SIG-M5 treated with dmso at 0.1 percent for 504 hours (cell line): ENCODE measurements around the gene MSX2.

Source experiments
- DNase-seq: peaks from one replicate; lab custom pipeline; 2025; ENCODE audit not compliant: unreplicated experiment; lab: John Stamatoyannopoulos, UW

Gene MSX2

DNA sequence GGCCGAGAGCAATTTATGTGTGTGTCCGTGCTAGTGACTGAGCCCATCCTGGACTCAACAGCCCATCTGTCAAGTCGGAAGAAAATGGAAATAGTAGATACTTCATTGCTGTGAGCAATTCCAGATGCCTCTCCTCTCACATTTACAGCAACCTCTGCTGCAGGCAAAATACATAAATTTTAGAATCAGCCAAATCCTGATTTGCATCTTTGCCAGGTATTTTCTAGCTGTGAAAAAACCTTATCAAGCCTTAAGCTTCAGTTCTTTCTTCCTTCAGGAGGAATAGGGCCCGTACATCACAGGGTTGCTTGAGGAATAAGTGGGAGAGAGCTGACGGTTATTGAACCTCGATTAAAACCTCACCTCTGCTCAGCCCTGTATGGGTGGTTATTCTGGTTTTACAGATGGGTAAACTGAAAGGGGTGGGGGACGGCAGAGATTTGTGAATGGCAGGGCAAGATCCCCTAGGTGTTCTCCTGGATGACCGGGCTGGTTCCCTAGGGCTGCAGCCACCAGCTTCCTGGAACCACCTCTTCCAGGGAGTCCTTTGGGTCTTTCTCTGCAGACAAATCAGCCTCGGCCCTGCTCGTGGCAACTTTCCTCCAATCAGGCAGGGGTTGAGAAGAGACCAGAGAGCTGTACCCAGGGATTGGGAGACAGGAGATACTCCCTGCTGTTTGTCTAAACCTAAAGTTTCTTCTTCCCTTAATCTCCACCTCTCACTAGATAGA lies 5.3 kb upstream of the MSX2 start:
- DNase-seq: no peak

DNA sequence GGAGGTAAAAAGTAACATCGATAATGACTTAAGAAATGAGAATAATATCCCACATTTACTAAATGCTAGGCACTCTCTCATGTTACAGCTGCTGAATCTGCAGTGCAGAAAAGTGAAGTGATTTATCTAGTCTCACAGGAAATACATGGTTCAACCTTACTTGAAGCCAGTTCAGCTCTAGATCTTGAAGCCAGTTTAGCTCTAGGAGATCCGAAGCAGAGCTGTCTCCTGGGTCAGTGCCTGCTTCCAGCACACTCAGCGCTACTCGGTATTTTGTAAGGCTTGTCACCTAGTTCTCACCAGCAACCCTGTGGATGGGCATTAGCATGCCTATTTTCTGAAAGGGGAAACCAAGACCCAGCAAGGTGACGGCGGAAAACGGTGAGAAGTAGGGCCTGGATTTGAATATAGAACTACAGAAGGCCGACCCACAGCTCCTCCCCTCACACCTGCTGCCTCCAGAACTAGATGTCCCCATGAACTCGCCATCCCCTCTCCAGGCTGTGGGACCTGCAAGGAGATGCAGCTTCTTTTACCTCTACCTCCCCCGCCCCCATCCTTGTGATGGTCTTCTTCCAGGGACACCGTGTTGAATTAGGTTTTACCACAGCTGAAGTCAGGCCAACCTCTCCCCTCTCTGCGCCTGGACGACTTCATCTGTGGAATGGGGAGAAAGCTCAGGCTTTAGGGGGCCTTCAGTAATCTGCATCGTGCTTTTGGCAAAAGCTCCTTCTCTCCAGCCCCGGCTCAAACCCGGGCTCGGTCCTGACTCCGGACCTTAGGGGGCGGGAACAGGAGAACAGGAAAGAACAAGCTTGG lies 4.4 kb upstream of the MSX2 start:
- no peak for DNase-seq

DNA sequence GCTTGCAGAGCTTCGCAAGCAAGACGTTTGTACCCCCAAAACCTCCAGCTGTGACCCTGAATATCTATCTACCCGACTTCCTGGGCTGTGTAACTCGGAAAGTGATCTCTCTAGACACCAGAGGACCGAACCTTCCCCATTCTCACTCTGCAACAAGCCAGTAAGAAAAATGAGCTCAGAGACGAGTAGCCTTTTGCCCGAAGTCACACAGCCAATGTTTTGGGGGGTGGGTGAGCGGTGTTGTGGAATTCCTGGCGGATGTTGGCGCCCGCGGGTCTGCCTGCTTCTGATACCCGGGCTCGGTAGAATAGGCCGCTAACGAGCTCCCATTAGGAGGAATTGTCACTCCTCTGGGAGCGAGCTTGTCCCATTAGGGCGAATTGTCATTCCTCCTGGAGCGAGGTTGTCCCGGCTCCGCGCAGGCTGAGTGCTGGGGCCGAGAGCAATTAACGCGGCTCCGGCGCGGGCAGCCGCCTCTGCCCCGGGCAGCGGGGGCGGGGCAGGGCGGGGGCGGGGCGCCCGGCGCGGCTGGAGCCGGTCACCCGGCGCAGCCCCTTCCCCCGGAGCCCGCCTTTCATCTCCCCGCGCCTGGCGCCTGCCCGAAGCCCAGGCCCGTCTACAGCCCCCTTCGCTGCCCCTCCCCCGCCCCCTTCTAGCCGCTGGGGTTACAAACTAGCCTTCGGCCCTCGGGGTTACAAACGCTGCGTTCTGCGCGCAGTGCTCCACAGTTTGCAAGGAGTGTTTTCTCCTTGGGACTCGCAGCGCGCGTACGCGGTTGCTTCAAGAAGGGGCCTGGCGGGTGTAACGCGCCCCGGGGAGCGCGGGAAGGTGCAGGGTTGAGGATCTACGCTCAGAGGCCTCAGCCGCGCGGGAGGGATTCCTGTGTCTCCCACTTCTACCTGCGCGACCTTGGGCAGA lies 3.5 kb upstream of the MSX2 start:
- no peak for DNase-seq

DNA sequence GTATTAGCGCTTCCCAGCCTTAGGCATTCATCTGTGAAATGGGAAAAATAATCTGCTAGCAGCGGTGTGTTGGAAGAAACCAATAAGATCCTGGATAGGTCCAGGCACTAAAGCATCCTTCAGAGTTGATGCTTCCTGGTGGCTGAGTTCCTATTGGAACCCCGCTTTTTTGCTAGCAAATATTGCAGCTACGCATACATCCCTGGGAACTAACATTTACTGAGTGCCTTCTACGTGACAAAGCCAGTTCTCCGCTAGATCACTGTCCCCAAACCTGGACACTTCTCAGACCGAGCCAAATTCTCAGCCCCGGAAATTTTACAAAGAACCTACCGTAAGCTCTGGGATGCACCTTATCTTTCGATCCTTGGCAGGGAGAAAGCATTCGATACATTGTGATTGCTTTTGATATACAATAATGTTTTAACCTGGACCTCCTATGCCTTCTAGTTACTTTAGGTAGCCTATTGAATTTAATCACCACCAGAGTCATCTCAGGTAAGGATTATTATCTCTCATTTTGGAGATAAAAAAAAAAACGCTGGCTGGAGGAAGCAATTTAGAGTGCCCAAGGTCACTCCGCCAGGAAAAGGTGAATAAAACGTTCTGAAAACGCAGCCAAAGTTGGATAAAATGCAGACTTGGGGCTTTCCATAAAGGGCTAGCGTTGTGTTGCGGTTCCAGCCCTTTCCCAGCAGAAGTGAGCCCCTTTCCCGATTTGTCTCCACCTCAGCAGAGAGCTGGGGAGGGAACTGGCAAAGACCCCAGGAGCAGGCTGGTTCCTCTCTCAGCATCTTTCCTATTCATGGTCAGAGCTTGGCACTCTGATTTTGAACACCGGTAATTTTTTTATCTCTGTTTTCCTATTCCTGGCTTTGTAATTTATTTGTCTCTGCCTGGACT lies 2.6 kb upstream of the MSX2 start:
- DNase-seq: no peak

DNA sequence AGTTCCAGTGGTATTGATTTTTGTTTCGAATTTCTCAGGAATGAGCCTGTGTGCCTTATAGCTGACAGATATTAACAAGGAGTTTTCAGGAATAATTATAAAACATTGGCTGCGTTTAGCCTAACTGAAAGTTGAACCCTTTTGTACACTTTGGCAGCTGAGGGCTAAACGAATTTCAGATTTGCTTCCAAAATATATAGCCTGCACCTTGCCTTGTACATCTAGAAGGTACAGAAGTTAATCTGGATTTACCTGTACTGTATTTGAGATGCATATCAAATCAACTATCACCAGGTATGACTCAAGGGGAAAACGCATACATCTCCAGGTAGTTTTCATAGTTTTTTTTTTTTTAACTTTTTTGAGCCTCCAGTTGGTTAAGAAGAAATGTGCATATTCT lies 1.9 kb upstream of the MSX2 start:
- peak; percentile 23 for DNase-seq

DNA sequence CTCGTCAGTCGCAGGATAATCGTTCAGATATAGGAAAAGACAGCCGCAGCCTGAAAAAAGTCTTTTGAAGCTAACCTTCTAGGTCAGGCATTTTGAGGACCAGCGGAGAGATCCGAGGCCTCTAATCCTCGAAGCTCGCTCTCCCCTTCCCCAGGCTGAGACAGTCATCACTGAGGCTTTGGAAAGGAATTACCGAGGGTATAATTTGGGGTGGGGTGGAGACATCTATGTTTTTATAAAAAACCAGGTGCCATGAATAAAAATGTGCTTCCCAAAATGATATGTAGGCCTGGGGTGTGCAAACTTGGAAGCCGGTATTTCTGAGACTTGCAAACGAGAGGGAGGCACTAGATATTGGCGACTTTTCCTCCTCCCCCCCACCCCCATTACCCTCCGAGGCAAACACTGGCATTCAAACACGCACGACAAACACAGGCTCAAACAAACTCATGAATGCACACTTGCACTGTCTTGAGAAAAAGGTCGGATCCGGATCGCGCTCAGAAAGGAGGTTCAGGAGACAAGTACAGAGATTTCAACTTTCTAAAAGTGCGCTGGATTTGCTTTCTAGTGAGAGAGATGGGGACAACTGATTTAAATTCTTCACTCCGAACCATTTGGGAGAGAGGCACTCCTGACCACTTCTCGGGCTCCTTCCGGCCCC lies 935 bp upstream of the MSX2 start:
- no peak for DNase-seq

DNA sequence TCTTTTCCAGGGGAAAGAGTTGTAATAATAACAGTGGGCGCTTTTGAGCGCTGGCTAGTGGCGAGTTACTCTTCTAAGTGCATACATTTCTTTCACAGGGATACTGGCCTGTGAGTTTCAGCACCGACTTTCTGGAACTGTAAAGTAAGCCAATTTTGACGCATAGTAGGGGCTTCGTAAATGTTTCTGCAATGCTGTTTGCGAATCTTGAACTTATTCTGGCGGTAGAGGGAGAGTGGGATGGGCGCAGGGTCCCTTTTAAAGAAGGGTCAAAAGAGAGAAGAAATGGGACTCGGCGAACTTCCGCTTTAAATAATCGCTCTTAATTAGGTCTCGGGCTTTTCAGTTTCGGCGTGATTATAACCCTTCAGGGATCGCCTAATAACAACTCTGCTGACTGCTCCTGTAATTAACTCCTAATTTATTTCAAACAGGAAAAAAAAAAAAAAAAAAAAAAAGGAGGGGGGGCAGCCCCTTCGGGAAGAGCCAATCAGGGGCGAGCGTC lies 351 bp upstream of the MSX2 start:
- no peak for DNase-seq

DNA sequence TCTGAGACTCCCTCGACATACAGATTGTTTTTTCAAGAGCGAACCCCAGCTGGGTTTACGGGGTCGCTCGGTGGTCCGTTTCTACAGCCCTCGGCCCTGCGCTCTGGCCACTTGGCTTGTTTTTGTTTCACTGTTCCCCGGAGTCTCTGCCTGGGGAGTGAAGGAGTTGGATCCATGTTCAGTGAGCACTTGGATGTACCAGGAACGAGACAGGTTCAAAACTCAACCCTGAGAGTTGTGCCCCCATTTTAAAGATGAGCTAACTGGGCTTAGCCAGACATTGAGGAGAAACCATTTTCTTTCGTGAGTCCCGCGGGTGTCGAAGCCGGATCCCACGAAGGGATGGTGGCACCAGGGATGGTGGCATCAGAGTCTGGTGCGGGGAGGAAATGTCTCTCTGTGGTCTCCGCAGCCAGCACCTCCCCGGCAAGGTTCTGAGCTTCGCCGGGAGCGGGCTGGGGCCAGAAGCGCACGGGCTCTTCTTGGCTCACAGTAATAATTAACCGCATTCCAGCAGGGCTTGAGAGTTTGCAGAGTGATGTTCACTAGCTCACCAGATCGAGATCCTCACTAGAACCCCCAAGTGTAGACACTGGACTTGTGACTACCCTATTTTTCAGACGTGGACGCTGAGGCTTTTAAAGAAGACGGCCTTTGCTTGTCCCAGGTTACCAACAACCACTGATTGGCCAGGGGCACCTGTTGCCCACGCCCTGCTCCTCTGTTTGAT lies 1.0 kb downstream of the MSX2 start:
- DNase-seq: no peak

DNA sequence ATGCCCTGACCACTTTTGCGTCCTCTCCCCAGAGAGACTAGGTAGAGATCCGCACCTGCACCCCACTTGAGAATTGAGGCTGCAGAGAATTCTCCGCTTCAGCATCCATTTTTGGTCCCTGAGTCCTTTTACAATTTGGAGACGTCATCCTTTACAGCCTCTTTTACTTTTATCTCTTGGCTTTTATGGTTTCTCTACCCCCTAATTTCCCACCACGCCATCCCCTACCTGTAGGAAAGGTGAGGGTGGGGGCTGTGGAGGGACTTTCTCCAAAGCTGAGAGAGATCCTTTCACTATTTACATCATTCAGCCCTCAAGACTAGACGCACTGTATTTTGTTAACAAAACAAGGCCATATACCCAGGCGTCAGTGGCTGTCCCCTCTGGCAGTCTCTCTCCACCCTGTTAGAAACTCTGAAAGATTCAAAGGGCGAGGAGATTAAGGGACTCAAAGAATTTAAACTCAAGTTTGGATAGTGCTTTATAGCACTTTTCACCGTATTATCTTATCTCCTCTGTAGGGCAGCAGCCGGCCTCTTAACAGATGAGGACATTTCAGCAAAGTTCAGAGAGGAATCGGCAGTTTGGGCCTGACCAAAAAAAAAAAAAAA lies 1.7 kb downstream of the MSX2 start:
- no peak for DNase-seq

DNA sequence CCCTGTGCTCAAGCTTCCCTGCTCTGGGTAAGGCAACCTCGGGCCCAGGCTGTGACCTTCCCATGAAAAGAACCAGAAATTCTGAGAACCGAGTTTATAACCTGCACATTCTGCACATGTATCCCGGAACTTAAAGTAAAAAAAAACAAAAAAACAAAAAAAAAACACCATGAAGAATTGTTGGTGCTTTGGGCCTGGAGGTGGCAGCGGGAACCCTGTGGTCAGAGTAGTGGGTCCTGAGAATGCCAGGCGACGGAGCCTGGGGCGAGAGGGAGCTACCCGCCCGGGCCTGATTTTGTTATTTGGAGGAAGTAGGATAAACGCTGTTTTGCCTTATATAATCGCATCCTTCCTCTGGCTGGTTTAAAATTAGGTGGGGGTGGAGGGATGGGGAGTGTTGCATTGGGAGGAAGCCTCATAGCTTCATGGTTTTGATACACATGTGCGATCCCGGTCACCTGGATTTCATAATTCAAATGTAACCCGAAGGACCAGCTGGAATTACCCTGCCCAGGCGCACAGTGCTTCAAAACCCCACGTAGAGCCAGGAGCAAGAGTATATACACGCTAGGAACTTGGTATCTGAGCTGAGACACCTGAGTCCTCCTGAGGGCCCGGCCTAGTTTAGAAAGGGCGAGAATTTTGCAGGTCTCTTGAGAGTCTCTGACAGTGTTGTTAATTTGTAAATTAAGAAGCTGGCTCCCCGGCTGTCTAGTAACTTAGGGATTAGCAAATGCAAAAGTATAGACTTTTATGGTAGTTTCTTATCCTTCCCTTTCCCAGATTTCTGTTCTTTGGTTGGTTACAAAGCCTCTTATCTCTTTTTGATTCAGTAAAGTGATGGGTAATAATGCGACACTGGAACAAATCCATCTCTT lies 2.8 kb downstream of the MSX2 start:
- DNase-seq: no peak

DNA sequence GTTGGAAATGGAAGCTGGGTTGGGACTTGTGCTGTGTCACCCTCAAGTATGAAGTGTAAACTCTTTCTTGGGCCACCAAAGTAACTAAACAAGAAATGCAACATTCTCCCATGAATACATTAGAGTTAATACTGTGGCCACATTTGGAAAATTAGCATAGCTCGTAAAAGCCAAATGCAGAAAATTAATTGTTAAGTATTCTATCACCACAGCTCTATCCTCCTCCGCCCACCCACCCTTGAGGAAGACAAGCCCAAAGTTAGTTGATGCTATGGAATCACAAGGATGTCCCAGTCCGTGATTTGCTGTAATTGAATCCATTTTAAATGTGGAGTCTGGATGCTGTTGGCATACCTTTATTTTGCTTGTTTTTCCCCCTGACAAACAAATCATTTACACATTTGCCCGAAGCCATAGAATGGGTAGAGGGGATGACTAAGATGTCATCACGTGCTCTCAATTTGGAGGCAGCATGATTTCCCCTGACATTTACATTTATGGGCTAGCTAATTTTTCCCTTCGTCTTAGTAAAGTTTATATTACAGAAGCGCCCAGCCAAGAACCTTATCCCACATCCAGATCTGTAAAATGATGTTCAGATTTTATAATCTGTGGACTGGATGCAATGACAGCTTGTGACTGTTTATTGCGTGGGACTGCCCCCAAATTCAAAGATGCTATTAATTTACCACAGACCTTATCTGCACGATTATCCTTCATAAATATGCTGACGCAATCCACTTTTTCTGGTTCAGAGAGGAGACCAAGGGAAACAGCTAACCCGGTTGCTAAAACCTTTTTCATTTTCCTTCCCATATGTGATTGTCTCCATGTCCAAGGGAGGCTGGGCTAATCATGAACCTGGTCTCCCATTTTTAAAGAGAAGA lies 3.7 kb downstream of the MSX2 start:
- peak; percentile 21 for DNase-seq

DNA sequence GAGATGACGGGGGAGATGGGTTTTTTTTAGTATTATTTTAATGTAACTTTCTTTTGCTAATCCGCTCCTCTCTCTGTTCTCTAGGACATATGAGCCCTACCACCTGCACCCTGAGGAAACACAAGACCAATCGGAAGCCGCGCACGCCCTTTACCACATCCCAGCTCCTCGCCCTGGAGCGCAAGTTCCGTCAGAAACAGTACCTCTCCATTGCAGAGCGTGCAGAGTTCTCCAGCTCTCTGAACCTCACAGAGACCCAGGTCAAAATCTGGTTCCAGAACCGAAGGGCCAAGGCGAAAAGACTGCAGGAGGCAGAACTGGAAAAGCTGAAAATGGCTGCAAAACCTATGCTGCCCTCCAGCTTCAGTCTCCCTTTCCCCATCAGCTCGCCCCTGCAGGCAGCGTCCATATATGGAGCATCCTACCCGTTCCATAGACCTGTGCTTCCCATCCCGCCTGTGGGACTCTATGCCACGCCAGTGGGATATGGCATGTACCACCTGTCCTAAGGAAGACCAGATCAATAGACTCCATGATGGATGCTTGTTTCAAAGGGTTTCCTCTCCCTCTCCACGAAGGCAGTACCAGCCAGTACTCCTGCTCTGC lies 4.8 kb downstream of the MSX2 start:
- no peak for DNase-seq

DNA sequence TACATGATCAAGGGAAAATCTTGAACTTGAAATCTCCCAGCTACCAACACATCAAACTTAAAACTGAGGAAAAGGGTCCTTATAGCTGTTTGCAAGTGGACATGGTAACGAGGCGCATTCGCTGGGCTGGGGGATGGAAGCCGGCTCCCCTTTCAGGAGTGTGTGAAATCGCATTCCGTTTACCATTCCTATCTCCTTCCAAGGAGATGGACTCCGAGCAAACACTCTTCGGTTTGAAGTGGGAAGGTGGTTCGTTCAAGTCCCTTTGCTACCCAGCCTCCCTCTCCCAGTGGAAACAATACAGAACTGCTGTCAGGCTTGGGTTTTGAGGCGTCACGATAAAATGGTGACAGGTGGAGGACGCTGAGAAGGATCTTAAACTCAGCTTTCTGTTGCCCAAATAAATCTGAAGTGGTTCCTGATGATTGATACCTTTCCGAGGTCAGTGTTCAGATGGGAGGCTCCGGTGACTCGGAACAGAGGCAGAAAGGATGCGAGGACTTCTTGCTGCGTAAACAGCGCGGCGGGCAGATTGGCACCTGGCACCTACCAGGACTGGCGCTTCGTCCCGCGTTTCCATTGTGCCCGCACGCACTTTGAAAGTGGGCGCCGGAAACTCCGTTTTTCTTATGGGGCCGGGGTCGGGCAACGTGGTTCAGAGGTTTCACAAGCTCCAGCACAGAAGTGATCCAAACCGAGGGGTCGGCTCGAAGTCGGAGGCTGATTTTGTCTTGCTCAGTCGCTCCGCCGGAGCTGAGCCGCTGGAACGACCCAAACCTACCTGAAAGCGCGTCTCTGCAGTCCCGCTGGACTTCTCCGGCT lies 7.0 kb downstream of the MSX2 start:
- DNase-seq: no peak

DNA sequence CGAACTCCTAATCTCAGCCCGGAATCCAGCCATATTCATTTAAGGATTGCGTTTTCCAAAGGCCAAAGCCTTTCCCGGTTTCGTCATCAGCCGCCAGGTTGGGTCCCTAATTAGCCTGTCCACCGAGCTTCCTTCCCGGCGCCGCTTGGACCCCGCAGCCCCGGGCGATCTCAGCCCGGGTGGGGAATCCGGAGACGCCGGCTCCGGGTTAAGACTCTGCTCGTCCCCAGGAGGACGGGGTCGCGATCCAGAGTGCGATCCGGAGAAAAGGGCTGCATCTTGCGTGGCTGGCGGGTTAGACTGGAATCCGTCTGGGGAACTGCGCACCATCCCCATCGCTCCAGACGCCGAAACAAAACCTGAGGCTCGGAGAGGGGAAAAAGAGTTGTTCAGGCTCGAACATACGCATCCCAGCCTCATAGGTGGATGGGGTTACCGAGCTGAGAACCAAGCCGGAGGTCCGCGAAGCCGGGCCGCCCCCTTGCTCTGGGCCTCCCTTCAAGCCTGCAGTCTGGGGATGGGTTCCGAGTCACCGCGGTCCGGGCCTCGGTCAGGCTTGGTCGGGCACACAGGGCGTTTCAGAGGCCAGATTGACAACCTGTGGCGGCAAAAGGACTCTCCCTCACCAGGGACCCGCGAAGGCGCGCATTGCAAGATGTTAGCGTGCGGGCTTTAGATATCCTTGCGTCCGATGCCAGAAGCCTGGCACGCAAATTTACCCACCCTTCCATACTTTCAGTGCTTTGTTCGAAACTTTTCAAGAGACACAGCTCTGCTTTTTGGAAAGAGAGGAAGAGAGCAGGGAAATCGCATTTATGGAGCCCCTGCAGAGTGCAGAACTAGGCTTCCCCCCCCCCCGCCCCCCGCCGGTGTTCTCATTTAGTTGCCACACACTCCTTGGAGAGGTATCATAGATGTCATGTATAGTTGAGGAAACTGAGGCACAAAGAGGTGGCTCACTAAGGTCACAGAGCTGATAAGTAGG lies 7.9 kb downstream of the MSX2 start:
- no peak for DNase-seq
